Heart right ventricle (tissue), 16 donors: Measurements from ENCODE around the gene HNRNPD. TPM values are rescaled to one million over a fixed set of nuclear protein-coding genes. Genes with fewer than 3 reads are reported as not detected.

ENCODE experiments used
- ATAC-seq, 8 donors: fragments of 200-7000 bp; cut with Tn5 transposase; one replicate each; pipeline ENCODE4 v1.9.1; 2020; ENCODE audit warnings: mild to moderate bottlenecking in 8 of 8, moderate library complexity in 8 of 8, moderate number of reproducible peaks in 1 of 8
- DNase-seq, 2 donors: peaks; one replicate each; pipeline ENCODE4 v3.0.0-alpha.2; 2020
- H3K27ac ChIP-seq, 10 donors: fragments of 200-600 bp; sonication (generic) in 2 of 10; one replicate each; pipeline versions ENCODE4 v1.5.0 to v1.8.0; 2020 to 2022; ENCODE audit warnings: mild to moderate bottlenecking in 3 of 10
- H3K27me3 ChIP-seq, 7 donors: fragments of 200-600 bp; one replicate each; pipeline ENCODE4 v1.8.0; 2021 to 2022; ENCODE audit warnings: mild to moderate bottlenecking in 2 of 7
- H3K36me3 ChIP-seq, 9 donors: fragments of 200-600 bp; sonication (generic) in 1 of 9; one replicate each; pipeline versions ENCODE4 v1.5.0 to v1.8.0; 2020 to 2022; ENCODE audit warnings: mild to moderate bottlenecking in 2 of 9
- H3K4me1 ChIP-seq, 9 donors: fragments of 200-600 bp; sonication (generic) in 1 of 9; one replicate each; pipeline versions ENCODE4 v1.5.0 to v1.8.0; 2020 to 2022; ENCODE audit warnings: mild to moderate bottlenecking in 4 of 9
- H3K4me3 ChIP-seq, 10 donors: fragments of 200-600 bp; sonication (generic) in 2 of 10; one replicate each; pipeline versions ENCODE4 v1.5.0 to v1.8.0; 2020 to 2022; ENCODE audit warnings: mild to moderate bottlenecking in 7 of 10, moderate library complexity in 2 of 10
- H3K9me3 ChIP-seq, 11 donors: fragments of 200-600 bp in 10 of 11; sonication (generic) in 2 of 11; one replicate each; pipeline versions ENCODE4 v1.5.0 to v1.8.0; 2013 to 2022; ENCODE audit warnings: mild to moderate bottlenecking in 2 of 11, control low read depth in 1 of 11, moderate library complexity in 1 of 11
- WGBS, 2 donors: extraction: QIAGEN DNeasy Blood & Tissue Kit; methylation state at CpG; one replicate each; pipeline ENCODE4 v1.1.7; 2013; ENCODE audit warnings: inconsistent platforms in 1 of 2; 5-methylcytosine and 5-hydroxymethylcytosine counted together
- intact Hi-C, 10 donors: fragments of 100-400 bp; cut with DNase I; formaldehyde crosslinking; loops; one replicate each; pipeline versions ENCODE4 v1.11.1 to v1.14.2; 2022
- polyA plus RNA-seq, 2 donors: library from polyadenylated mRNA; stranded (reverse); fragments of 200-250 nt; gene quantifications; one replicate each; pipeline ENCODE4 v1.2.3, GENCODE V29; 2013
- total RNA-seq, 10 donors: library from RNA; stranded (reverse); fragmentation: NEBNext Ultra II Directional in 3 of 10; extraction: Animal tissue kit (Norgen Biotek cat#: 25700) in 3 of 10; gene quantifications; one replicate each; pipeline versions ENCODE4 v1.2.1 to v1.2.4, GENCODE V29; 2021 to 2023
- TF ChIP-seq, protein P1 (sequence below), 9 donors: fragments of 200-600 bp; sonication (generic) in 2 of 9; IDR thresholded peaks; one replicate each; pipeline versions ENCODE4 v1.5.0 to v1.8.0; 2021 to 2022; ENCODE audit warnings: antibody characterized with exemption in 9 of 9, mild to moderate bottlenecking in 5 of 9, moderate library complexity in 1 of 9
- donor health status: Arrhythmogenic right ventricular cardiomyopathy.
- donor health status: ischemic (EF 13 %, LVEDD 7.1; RV severe dilation, severe dysfunction).
- donor health status: healthy with polysubstance abuse.
- donor health status: DM: no; HTN: yes; CAD: no.
- donor health status: DM: no; HTN: no; CAD: no.
- donor health status: ischemic (EF 25% LVEDD 6.9; RV normal size, moderate dysfunction).
- donor health status: ischemic (EF 25% LVEDD 5.7; RV mildly dilated, moderate dysfunction).
- donor health status: healthy.
- donor health status: DM: yes; HTN: yes; CAD: no.
- donor health status: Ischemic cardiomyopathy.
- donor health status: ischemic (EF 35%, LVEDD 5.7; RV mildly dilated, moderate dysfunction).
- donor health status: nonischemic (EF 11% LVEDD 7.7; RV severe dilation, severe dysfunction).
- donor health status: DM: yes; HTN: yes; CAD: no.
- donor health status: PGD.
- donor health status: ischemic (EF 29% LVEDD 5.4; RV normal size, mild dysfunction).
- donor health status: nonischemic (EF 23%, LVEDD 6.1; RV moderate dilation, normal function).

HNRNPD gene
- total and polyA plus RNA-seq, 12 donors: 102 to 144 (median 122) TPM

DNA sequence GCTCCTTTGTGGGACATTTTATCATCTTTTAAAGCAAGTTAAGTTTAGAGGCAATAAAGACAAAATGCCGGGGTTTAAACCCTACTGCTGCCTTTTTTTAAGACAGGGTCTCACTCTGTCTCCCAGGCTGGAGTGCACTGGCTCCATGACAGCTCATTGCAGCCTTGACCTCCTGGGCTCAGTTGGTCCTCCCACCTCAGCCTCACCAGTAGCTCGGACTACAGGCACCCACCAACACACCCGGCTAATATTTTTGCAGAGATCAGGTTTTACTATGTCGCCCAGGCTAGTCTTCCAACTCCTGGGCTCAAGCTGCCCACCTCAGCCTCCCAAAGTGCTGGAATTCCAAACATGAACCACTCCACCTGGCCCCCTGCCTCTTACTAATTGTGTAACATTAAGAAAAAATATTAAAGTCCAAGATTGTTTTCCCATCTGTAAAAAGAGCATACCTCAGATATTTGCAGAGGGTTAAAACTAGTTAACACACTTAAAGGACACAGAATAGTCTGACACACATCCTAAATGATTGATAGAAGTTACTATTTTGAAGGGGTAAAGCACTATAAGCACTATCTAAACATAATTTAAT is 9.8 kb downstream of the HNRNPD start:
- 71 to 73% methylated on average over 4 of the region's 4 CpGs for WGBS, 2 donors
- TF ChIP-seq, protein P1, sequence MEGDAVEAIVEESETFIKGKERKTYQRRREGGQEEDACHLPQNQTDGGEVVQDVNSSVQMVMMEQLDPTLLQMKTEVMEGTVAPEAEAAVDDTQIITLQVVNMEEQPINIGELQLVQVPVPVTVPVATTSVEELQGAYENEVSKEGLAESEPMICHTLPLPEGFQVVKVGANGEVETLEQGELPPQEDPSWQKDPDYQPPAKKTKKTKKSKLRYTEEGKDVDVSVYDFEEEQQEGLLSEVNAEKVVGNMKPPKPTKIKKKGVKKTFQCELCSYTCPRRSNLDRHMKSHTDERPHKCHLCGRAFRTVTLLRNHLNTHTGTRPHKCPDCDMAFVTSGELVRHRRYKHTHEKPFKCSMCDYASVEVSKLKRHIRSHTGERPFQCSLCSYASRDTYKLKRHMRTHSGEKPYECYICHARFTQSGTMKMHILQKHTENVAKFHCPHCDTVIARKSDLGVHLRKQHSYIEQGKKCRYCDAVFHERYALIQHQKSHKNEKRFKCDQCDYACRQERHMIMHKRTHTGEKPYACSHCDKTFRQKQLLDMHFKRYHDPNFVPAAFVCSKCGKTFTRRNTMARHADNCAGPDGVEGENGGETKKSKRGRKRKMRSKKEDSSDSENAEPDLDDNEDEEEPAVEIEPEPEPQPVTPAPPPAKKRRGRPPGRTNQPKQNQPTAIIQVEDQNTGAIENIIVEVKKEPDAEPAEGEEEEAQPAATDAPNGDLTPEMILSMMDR (IDR thresholded peaks at IDR 0.05): no peak
- Histone ChIP-seq H3K4me3 (no peak overlapping the region), H3K27me3 (no peaks in the 10 kb centered on the region), H3K9me3 (no peaks in the 10 kb centered on the region), H3K36me3 (peaks cover 0 to 41% (median 0%) of the 10 kb centered on the region in 9 donors), H3K27ac (peak overlapping the region in 1 of 10 donors; percentile 11), H3K4me1 (peaks cover 4 to 100% (median 99%) of the 10 kb centered on the region in 9 donors)
- intact Hi-C loops: loop anchor here in 2 of 10 donors (5.0 kb wide), 1 partner anchor 77 kb away; no protein-coding TSS in a partner anchor
- ATAC-seq (no peak), DNase-seq (no peak)

DNA sequence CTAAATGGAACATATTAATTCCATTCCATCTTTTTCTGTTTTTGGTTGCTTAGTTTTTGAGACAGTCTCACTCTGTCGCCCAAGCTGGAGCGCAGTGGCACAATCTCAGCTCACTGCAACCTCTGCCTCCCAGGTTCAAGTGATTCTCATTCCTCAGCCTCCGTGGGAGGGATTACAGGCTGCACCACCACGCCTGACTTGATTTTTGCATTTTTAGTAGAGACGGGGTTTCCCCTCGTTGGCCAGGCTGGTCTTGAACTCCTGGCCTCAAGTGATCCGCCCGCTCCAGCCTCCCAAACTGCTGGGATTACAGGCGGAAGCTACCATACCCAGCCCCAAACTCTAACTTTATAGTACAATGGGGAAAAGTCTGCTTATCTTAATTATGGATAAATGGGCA is 11.2 kb downstream of the HNRNPD start:
- intact Hi-C loops: loop anchor here in 2 of 10 donors (5.0 kb wide), 1 partner anchor 75 kb away; no protein-coding TSS in a partner anchor
- no peak for ATAC-seq
- no peaks in the 10 kb centered on the region for H3K27me3 ChIP-seq
- H3K4me3 ChIP-seq: no peak overlapping the region
- peaks cover 0 to 41% (median 0%) of the 10 kb centered on the region in 9 donors for H3K36me3 ChIP-seq
- no peak for DNase-seq
- 68 to 69% methylated on average over 9 of the region's 9 CpGs for WGBS, 2 donors
- H3K9me3 ChIP-seq: no peaks in the 10 kb centered on the region
- peak overlapping the region in 1 of 10 donors; percentile 4 for H3K27ac ChIP-seq
- peaks cover 3 to 100% (median 98%) of the 10 kb centered on the region in 9 donors for H3K4me1 ChIP-seq
- TF ChIP-seq, protein P1 (IDR thresholded peaks at IDR 0.05): no peak

DNA sequence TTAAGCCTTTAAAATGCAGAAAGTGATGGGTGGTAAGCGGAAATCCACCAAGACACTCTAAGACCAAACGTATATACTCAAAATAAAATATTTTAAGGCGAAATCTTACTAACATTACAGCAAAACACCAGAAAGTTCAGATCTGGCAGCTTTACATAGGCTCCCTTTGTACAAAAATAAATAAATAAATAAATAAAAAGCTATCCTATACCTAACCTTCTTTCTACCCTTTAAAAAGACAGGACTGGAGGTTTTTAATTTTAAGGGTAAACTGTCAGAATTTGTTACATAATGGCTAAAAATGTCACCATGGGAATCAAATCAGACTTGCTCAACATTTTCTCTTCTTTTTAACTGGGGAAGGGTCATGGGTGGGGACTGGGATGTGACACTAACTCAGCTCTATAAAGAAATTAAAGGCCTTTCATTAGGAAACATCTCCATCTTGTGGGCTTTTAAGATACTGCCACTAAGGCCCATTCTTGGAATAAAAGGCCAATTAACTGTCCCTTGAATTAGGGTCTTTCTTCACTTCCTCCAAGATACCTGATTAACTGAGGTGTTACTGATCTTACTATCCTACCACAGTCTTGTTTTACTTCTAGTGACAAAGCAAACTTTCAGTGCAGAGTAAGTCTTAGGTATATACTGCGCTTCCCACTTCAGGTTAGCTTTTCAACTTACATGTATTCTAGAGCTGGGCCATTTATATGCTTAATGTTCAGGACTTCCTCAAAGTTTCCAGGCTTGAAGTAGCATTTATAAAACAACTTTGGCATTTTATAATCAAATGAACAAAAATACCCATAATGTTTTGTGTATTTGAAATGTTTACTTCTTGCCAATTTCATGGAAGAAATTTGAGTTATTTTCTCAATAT is 13.3 kb downstream of the HNRNPD start:
- no peak overlapping the region for H3K4me3 ChIP-seq
- intact Hi-C loops: loop anchor here in 2 of 10 donors (5.0 kb wide), 1 partner anchor 73 kb away; no protein-coding TSS in a partner anchor
- DNase-seq: no peak
- no peaks in the 10 kb centered on the region for H3K9me3 ChIP-seq
- no peaks in the 10 kb centered on the region for H3K27me3 ChIP-seq
- ATAC-seq: peak in 7 of 8 donors; percentile 51 to 73 (median 67)
- peaks cover 0 to 44% (median 18%) of the 10 kb centered on the region in 9 donors for H3K36me3 ChIP-seq
- TF ChIP-seq, protein P1 (IDR thresholded peaks at IDR 0.05): peak; percentile 30 to 75 (median 62)
- peak overlapping the region in 2 of 10 donors; percentile 7 to 49 for H3K27ac ChIP-seq
- WGBS, 2 donors: 87 to 93% methylated on average over 4 of the region's 4 CpGs
- H3K4me1 ChIP-seq: peaks cover 0 to 95% (median 80%) of the 10 kb centered on the region in 9 donors

DNA sequence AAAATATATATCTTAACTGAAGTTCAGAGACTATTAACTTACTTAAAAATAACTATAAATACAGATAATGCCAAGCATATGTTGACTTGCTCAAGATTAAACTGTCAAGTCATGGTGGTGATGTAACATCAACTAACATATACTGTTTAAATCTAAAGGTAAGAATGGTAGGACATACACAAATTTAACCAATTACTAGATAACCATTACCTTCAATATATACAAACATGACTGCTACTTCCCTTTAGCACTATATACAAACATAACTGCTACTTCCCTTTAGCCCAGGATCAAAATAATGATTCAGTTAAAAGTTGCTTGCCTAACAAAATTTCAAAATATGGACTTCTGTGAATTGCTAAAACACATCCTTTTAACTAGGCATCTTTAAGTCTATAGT is 14.9 kb downstream of the HNRNPD start:
- DNase-seq (no peak), ATAC-seq (no peak)
- H3K9me3 ChIP-seq: no peaks in the 10 kb centered on the region
- no peak overlapping the region for H3K4me3 ChIP-seq
- H3K4me1 ChIP-seq: peaks cover 0 to 85% (median 63%) of the 10 kb centered on the region in 9 donors
- H3K27ac ChIP-seq: peak overlapping the region in 2 of 10 donors; percentile 11 to 49
- intact Hi-C loops: no loop called here
- peaks cover 0 to 61% (median 35%) of the 10 kb centered on the region in 9 donors for H3K36me3 ChIP-seq
- TF ChIP-seq, protein P1 (IDR thresholded peaks at IDR 0.05): no peak
- no peaks in the 10 kb centered on the region for H3K27me3 ChIP-seq
